ENCODE results near the gene PLSCR5. TPM values are rescaled to one million over a fixed set of nuclear protein-coding genes. Genes with fewer than 3 reads are reported as not detected.

The PLSCR5 gene, protein sequence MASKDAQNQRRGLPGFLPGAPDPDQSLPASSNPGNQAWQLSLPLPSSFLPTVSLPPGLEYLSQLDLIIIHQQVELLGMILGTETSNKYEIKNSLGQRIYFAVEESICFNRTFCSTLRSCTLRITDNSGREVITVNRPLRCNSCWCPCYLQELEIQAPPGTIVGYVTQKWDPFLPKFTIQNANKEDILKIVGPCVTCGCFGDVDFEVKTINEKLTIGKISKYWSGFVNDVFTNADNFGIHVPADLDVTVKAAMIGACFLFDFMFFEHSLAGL
- not detected for polyA plus RNA-seq (ENCODE audit: insufficient read length)

GRCh38 chr3:146605106-146605505 is at the start of gene PLSCR5:
Gene PLSCR5 (minus strand): TSS chr3:146605346. CDS start chr3:146605212, 134 bp downstream.
- DNase-seq (ENCODE audit: low read depth) = no peak

DNA sequence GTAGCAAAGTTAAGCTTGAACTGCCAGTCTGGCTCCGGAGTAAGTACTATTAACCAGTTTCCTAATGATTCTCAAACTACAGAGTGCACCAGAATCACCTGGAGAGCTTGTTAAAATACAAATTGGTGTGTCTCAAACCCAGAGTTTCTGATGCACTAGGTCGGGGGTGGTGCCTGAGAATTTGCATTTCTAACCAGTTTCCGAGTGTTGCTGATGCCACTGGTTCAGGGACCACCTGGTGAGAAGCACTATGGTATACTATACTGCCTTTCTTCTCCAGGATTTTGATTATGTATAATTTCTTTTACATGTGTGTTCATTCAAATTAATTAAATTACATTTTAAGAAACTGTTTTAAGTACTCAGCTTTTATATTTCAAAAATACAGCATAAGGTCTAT is 48.8 kb upstream of the PLSCR5 start:
- no peak for DNase-seq (ENCODE audit: low read depth)

- no peak for DNase-seq (ENCODE audit: low read depth)
These were observed 45.7 kb upstream of the PLSCR5 start for GRCh38 chr3:146650691-146651442.

DNA sequence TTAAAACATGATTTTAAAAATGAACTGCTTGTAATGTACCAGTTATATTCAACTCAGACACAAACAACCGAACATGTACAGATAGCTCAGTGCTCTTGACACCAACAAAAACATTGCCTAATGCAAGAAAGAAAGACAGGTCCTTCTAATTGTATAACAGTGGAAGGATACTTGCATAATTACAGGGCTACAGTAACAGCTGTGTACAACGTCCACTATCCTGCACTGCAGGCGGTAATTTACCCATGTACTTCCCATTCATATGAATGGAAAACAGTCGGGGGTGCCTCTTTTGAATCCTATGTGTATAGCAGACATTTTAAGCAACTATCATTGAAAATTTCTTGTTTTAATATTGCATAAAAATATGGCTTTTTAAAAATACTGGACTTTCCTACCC is 41.1 kb upstream of the PLSCR5 start:
- DNase-seq (ENCODE audit: low read depth) = no peak

- DNase-seq (ENCODE audit: low read depth) = no peak
These were observed 36.1 kb upstream of the PLSCR5 start for GRCh38 chr3:146640955-146641867.

DNA sequence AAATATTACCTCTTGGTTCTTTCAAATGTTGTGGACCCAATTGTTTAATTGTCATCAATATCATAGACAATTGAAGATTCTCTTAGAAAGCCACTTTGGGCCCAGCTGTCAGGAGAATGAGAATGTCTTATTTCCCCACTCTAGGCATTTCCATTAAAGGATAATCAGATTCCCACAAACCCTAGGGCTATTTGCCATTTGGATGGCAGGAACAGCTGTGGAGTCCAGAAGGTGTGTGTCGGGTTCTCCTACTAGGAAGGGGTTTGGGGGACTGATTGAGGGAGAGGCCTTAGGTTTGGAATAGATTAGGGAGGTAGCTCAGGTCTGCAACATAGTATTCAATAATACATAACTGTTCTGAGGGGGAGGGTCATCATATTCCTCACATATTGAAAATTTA is 35.2 kb upstream of the PLSCR5 start:
- no peak for DNase-seq (ENCODE audit: low read depth)

- DNase-seq (ENCODE audit: low read depth) = no peak
These were observed 33.6 kb upstream of the PLSCR5 start for GRCh38 chr3:146638718-146639117.

- DNase-seq (ENCODE audit: low read depth) = no peak
These were observed 32.7 kb upstream of the PLSCR5 start for GRCh38 chr3:146637871-146638270.

DNA sequence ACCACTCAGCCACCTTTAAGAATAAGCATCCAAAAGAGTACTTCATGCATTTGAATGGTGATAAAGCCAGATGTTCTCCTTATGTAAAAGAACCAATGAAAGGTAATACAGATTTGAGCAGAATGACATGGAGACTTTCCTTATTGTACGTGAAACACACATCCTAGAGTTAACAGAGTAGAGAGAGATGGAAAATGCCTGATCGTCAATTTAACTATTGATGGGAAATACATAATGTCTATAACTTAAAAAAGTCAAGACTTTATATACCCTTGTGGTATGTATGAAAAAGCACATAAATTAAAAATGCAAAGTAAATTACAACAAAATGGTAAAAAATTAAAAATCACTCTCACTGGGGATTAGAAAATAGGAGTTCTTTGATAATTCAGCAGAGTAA is 31.7 kb upstream of the PLSCR5 start:
- DNase-seq (ENCODE audit: low read depth) = no peak

- no peak for DNase-seq (ENCODE audit: low read depth)
These were observed 29.2 kb upstream of the PLSCR5 start for GRCh38 chr3:146634346-146634745.

DNA sequence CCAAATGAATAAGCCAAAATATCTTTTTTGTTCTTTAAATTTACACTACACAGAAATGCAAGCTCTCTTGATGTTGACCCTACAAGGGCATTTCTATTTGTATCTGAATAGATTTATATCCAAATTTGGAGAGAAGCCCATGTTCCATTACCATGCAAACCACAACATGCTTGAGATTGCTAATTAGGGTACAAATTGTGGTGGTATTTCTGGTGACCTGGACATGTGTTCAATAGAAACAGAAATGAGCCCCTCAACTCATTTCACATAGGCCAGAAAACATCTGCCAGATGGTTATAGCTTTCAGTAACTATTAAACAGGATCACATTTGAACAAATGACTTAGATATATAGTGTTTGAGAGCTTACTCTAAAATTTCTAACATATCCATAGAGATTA is 23.5 kb upstream of the PLSCR5 start:
- no peak for DNase-seq (ENCODE audit: low read depth)

- DNase-seq (ENCODE audit: low read depth) = no peak
These were observed 21.4 kb upstream of the PLSCR5 start for GRCh38 chr3:146626403-146627122.

DNA sequence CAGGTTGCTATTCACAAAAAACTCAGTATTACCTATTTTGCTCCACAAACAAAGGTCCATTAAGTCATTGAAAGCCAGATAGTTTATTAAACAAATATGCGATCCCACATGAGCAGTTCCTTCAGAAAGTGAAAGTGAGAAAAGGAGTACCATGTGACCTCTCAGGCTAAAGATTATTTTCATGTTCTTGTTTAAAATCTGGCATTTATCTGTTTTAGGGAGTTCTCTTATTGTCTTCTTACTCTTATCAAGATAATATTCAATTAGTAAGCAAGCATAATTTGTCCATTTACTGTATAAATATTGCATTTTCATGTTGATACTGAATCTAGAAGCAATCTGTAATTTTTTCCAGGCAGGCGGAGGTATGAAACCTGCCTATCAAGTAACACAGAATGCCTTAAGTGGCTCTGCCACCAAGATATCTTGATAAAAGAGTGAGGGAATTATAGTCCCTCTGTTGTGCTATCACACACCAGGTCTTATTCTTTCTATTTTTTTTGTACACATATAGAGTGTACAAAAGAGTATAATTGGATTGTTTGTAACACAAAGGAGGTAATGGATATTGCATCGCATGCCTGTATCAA is 20.1 kb upstream of the PLSCR5 start:
- no peak for DNase-seq (ENCODE audit: low read depth)

DNA sequence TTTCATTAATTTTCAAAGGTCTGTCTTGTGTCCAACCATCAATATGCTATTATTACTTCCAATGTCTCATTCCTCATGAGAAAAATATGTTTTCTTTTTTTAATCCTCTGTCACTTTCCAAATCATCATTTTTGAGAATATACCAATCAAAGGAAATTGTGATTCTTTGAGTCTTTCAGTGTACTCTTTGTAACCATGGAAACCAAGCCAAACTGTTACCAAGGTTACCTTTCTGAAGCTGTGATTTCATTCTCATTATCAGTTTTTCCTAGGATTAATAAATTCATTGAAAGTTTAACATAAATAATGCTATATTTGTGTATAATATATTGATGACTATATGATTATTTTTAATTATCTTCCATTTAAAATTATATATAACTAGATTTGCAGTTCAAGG is 16.6 kb upstream of the PLSCR5 start:
- no peak for DNase-seq (ENCODE audit: low read depth)

DNA sequence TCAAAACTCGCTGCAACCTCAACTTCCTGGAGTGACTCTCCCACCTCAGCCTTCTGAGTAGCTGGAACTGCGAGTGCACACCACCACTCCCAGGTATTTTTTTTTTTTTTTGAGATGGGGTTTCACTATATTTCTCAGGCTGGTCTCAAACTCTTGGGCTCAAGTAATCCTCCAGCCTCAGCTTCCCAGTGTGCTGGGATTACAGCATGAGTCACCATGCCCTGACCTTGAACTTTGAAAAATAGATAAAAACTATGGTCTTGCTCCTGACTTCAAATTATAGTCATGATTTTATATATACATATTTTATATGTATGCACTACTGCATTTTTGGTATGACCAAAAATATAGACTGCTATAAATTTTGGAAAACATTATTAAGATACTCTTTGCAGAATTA is 6.9 kb upstream of the PLSCR5 start:
- no peak for DNase-seq (ENCODE audit: low read depth)

- DNase-seq (ENCODE audit: low read depth) = no peak
These were observed 6.0 kb upstream of the PLSCR5 start for GRCh38 chr3:146611096-146611495.

- no peak for DNase-seq (ENCODE audit: low read depth)
These were observed 6.6 kb downstream of the PLSCR5 start for GRCh38 chr3:146598535-146598934.

GRCh38 chr3:146594843-146595482 is 10.2 kb downstream of the PLSCR5 start:
- no peak for DNase-seq (ENCODE audit: low read depth)

- no peak for DNase-seq (ENCODE audit: low read depth)
These were observed 11.4 kb downstream of the PLSCR5 start for GRCh38 chr3:146593776-146594175.

- no peak for DNase-seq (ENCODE audit: low read depth)
These were observed 14.6 kb downstream of the PLSCR5 start for GRCh38 chr3:146590521-146590920.

All from forelimb muscle (tissue), 1 donor.